GM19397 (cell line): Measurements from ENCODE around the gene HIGD1A.

Experiments used
- ATAC-seq: cut with Tn5 transposase; IDR thresholded peaks from one replicate; pipeline ENCODE4 v1.9.1; 2021; ENCODE audit warnings: mild to moderate bottlenecking, moderate library complexity; ENCODE audit not compliant: unreplicated experiment

Gene HIGD1A

GRCh38 chr3:42804106-42804830, at the start of gene HIGD1A:
Gene HIGD1A (minus strand): TSS chr3:42804490. CDS start chr3:42794253, 10,237 bp downstream.
- peak; percentile 100 for ATAC-seq

- no peak for ATAC-seq
Measured at GRCh38 chr3:42853739-42854302, 49.5 kb upstream of the HIGD1A start.

- no peak for ATAC-seq
Measured at GRCh38 chr3:42853056-42853455, 48.8 kb upstream of the HIGD1A start.

GRCh38 chr3:42852441-42852840, 48.2 kb upstream of the HIGD1A start:
- ATAC-seq = no peak

- no peak for ATAC-seq
Measured at GRCh38 chr3:42851228-42851834, 47.0 kb upstream of the HIGD1A start.

- ATAC-seq = no peak
Measured at GRCh38 chr3:42850263-42850662, 46.0 kb upstream of the HIGD1A start.

GRCh38 chr3:42849017-42849416, 44.7 kb upstream of the HIGD1A start:
- no peak for ATAC-seq

GRCh38 chr3:42847731-42848130, 43.4 kb upstream of the HIGD1A start:
- ATAC-seq = no peak

- ATAC-seq = no peak
Measured at GRCh38 chr3:42846685-42847522, 42.6 kb upstream of the HIGD1A start.

GRCh38 chr3:42844815-42845214, 40.5 kb upstream of the HIGD1A start:
- no peak for ATAC-seq

- no peak for ATAC-seq
Measured at GRCh38 chr3:42844412-42844713, 40.1 kb upstream of the HIGD1A start.

GRCh38 chr3:42843713-42844411, 39.6 kb upstream of the HIGD1A start:
- no peak for ATAC-seq

- ATAC-seq = no peak
Measured at GRCh38 chr3:42841332-42841731, 37.0 kb upstream of the HIGD1A start.

GRCh38 chr3:42839616-42840015, 35.3 kb upstream of the HIGD1A start:
- ATAC-seq = peak; percentile 85

- no peak for ATAC-seq
Measured at GRCh38 chr3:42838571-42838970, 34.3 kb upstream of the HIGD1A start.

- ATAC-seq = no peak
Measured at GRCh38 chr3:42836150-42837123, 32.1 kb upstream of the HIGD1A start.

- ATAC-seq = no peak
Measured at GRCh38 chr3:42831321-42831713, 27.0 kb upstream of the HIGD1A start.

GRCh38 chr3:42830437-42831320, 26.4 kb upstream of the HIGD1A start:
- ATAC-seq = no peak
